Activated effector memory CD4-positive, alpha-beta T cell treated with Interleukin-2 at 50 U/mL for 16 hours (primary cell): ENCODE data around the gene ACVR1B.
A peak's percentile ranks its signal among the peaks of the same experiment; 100 is the strongest.

Source experiments
- DNase-seq: peaks from one replicate; pipeline ENCODE4 v3.0.0-alpha.2; 2020

The ACVR1B gene

DNA sequence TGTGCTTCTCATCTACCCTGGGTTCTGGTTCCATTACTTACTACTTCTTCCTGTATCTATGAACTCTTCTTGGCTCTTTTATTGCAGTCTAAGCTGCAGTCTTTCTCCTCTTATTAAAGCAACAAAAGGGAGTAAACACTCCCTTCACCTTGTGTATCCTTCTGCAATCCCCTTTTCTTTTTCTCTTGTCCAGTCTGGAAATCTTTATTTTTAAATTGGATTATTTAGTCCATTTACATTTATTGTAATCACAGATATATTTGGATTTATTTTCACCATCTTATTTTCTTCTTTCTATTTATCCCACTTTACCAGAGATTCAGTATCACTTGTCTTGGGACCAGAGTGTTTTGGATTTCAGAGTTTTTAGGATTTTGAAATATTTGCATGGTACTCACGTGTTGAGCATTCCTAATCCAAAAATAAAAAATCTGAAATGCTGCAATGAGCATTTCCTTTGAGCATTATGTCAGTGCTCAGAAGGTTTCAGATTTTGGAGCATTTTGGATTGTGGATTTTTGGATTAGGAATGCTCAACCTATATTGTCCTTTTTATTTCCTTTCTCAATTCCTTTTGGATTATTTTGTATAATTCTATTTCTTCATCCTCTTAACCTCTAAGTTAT, 6.8 kb upstream of the ACVR1B start:
- no peak for DNase-seq

DNA sequence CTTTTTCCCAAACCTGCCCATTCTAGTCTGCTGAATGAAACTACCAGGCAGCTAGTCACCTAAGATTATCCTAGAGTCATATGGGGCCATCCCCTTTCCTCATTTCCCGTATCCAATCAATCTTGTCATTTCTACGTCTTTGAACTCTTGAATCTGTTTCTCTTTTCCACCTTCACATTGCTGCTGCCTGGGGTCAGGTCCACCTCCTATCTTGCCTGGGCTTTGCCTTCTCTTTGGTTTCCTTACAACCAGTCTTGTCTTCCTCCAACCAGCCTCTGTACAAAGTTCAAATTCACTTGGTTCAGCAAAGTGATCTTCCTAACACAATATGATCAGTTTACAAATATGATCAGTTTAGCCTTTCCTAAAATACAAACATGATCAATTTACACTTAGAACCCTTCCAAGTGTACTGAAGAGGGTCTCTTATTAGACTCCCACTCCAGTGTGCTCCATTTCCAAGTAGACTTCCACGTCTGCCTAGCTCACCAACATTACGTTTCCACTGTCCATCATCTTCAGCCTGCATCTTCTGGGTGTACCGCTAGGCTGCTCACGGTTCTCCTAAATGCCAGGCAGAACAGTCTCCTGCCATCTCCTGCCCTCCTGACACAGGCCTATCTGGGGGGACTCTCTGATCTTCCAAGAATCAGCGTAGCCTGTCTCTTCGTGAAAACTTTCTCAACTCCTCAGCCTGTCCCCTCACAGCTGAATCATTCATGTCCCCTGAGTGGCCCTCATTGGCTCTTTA, 4.1 kb upstream of the ACVR1B start:
- DNase-seq = no peak

DNA sequence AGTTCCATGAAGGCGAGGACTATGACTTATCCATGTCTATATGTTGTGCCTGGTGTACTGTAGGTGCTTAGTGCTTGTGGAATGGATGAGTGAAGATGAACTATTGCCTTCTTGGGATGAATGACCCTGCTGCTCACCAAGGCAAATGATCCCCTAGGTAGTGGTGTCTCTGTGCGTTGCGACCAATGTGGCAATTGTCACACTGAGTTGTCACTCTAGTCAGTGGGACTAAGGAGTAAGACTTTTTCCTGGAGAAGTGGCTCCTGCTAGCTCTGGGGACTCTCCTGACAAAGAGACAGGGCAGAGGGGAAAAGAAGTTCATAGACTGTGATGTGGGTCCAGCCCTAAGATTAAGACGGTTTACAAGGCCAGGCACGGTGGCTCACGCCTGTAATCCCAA, 3.4 kb upstream of the ACVR1B start:
- no peak for DNase-seq

DNA sequence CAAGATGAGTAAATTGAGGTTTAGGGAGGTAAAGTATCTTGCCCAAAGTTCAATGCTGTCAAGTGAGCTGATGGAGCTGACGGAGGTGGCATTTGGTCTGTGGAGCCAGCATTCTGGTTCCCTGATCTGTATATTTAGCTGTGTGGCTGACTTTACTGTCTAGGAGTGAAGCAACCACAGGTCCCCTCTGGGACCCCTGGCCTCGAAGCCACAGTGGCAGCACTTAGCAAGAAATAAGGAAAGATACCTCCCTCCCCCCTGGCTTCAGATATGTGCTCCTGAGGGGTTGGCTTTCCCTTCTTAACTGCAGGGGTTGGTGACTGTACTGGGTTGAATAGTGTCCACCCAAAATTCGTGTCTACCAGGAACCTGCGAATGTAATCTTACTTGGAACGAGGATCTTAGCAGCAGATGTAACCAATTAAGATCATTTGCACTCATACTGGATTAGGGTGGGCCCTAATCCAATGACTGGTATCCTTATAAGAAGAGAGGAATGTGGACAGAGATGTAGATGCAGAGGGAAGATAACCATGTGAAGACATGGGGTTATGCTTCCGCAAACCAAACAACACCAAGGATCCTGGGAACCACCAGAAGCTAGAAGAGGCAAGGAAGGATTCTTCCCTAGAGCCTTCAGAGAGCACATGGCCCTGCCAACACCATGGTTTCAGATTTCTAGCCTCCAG, 2.0 kb upstream of the ACVR1B start:
- no peak for DNase-seq

DNA sequence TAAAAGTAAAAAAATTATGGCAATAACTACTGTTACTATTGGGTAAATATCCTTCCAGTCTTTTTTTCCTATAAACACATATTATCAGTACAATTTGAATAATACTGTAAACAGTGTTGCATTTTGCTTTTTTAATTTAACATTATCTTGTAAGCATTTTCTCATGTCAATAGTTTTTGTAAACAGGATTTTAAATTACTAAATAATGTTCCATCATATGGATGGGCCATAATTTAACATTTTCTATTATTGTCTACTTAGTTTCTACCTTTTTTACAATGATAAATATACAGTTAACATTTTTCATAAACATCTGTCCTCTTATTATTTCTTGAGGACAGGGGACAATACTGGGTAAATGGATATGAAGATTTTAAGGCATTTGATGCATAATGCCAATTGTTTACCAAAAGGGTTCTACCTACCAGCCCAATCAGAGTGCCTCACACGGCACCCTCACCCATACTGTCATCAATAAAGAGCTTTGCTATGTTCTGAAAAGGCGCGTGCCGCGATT, 759 bp upstream of the ACVR1B start:
- DNase-seq = no peak

DNA sequence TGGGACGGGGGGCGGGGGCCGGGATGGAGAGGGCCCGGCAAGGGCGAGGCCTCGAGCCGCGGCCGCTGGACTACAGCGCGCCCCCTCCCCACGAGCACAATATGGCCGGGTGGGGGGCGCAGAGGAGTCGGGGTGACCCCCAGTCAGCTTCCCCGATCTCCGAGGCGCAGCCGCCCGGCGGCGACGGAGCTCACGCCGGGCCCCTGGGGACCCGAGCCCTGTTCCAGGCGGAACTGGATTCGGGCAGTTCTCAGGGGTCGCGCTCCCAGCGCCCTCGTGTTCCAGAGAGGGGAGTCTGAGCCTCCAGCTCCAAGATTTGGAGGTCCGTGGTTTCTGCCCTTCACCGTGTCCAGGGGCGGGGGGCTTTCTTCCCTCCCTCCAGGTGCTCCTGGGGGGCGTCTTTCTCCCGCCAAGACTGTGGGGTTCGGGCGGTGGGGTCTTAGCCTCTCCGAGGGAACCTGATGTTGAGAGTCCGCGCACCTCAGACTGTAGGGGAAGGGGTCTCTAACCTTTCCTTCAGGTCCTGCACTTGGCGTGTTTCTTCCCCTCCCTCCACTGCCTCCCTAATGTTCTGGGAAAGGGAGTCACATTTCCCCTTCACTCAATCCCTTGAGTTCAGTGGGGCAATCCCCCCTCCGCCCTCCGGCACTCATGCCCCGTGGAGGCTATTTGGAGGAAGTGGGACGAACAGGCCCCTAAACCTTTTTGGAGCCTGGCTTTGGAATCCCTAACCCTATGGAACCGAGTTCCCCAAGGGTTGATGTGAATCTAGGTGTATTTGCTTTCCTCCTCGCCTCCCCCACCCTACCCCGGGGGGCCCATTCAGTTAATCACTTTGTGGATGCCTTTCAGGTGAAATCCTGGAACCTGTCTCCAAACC, 584 bp downstream of the ACVR1B start:
- DNase-seq = no peak

DNA sequence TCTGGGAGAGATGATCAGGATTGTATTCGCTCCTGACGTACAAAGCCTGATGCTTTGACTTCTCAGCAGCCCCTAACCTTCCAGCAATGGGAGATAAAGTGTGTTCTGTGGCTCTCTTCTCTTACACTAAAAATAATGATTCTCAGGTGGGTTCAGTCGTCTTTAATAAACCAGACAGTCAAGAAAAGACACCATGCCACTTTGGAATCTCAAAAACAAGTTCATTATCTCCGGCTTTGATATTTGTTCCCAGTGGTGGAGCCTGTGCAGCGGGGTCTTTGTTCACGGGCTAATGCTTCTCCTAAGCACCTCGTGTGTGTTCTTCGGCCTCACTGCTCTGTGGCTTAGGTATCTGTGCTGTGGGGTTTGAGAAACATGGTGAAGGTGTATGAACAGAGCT, 1.6 kb downstream of the ACVR1B start:
- no peak for DNase-seq

DNA sequence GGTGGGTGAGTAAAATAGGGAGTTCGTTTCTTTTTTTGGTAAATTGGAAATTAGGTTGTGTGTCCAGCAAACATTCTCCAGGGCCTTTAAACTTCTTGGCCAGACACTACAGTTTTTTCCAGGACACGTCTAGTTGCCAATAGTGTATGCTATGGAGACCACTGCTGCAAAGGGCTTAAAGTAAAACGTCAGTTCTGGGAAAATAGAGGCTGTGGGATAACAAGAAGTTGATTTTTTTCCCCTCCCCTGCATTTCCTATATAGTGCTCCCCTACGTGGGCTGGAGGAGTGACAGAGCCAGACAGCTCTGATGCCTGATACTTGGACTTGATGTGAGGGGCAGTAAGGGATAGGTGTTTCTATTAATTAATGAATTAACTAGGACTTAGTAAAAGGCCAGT, 2.4 kb downstream of the ACVR1B start:
- DNase-seq = no peak

DNA sequence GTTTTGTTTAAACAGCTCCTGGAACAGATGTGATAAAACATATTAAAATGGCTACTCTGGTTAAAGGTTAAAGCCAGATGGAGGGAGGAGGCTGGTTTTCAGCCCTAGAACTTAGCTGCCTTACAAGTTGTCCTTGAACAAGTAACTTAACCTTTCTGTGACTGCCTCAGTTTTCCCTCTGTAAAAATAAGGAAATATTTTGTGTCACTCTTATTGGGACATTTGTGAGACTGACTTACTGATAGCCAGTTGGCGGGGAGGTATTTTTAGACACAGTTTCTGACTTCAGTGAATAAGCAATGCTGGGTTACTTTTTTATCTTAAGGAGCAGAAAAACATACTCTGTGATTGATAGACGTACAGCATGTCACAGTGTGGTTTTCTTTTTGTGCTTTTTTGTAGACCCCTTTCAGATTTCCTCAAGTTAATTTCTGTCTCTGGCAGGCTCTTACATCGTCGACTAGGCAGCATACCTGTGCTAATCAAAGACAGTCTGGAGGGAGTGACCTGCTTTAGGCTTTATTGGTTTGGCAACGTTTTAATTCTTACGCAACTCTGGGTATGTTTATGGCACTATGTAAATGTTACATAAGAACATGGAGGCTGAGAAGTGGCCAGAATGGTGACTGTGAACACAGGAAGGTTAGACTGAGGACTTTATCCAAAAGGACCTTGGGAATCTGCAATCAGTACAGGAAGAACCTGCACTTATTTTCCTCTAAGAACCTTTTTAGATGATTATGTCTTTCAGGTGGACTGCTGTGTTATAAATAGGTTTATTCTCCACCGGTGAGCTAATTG, 3.3 kb downstream of the ACVR1B start:
- no peak for DNase-seq

DNA sequence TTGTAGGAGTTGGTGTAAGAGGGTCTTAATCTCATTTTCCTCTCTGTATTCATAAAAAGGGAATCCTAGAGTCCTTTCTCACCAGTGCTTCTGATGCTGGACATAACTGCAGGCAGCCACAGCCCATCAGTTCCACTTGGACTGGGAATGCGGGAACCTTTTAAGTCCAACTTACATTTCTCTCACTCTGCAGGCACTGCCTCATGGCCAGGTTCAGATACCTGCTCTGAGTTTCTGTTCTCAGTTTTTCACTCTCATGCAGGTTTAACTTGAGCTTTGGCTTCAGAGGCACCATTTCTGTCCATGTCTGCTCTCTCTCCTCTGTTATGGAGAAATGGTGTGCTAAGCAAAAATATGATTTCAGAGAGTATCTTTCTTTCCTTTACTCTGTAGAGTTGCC, 4.2 kb downstream of the ACVR1B start:
- no peak for DNase-seq

DNA sequence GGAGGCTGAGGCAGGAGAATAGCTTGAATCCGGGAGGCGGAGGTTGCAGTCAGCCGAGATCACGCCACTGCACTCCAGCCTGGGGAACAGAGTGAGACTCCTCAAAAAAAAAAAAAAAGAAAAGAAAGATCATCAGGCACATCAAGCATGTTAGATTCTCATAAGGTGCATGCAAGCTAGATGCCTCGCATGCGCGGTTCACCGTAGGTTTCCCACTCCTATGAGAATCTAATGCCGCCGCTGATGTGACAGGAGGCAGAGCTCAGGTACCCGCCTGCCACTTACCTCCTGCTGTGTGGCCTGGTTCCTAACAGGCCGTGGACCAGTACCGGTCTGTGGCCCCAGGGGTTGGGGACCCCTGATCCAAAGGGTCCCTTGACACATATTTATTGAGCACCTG, 7.0 kb downstream of the ACVR1B start:
- DNase-seq = no peak

DNA sequence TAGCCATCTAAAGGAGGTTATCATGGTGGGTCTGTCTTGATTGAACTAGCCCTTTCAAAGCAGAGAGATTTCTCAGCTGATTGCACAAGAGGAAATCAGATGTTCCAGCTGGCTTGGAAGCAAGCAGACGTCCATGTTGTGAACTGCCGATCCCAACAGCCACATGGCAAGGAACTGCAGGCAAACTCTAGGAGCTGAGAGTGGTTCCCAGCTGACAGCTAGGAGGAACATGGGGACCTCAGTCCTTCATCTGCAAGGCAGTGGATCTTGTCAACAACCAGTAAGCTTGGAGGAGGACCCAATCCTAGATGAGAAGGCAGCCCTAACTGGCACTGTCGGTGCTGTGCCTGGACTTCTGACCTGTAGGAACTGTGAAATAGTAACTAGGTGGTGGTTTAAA, 7.7 kb downstream of the ACVR1B start:
- no peak for DNase-seq

DNA sequence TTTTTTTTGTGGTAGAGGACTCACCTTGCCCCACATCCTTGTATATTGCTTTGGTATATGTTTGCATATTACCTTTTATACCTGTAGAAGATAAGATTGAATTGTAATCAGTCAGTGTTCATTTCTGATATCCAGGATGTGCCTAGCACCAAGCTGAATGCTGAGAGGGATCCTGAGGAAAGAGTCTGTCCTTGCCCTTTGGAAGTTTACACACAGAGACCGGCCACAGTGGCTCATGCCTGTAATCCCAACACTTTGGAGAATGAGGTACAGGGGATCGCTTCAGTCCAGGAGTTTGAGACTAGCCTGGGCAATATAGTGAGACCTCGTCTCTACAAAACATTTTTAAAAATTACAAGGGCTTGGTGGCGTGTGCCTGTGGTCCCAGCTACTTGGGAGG, 8.4 kb downstream of the ACVR1B start:
- DNase-seq = no peak

DNA sequence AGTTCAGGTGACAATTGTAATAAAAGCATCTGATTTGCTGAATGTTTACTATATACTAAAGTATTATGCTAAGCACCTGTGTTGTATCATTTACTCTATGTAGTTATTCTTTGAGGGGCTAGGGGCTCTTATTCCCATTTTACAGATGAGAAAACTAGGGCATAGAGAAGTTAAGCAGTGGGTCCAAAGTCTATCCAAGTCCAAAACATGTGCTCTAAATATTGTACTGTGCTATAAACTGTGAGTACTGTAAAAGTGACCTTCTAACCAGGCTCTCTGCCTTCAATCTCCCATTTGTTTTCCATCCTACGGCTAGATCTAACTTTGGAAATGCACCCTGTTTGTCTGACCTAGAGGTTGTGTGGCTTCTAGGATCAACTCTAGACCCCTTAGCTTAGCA, 9.0 kb downstream of the ACVR1B start:
- no peak for DNase-seq

DNA sequence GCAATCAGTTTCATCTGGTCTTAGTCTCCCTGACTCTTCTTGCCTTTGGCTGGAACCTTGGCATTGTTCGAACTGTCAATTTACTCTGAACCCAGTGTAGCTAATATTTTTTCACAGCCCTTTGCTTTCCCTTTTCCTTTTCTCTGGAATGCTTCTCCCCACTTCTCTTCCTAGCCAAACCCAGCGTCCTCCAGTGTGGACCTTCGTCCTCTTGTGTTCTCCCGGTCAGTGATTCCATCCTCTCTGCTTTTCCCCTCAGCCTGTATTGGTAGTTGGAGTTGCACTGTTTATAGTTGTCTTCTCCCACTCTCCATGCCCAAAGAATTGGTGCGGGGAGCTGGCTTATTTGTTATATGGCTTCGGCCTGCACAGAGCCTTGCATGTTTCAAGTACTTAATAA, 9.4 kb downstream of the ACVR1B start:
- DNase-seq = no peak

DNA sequence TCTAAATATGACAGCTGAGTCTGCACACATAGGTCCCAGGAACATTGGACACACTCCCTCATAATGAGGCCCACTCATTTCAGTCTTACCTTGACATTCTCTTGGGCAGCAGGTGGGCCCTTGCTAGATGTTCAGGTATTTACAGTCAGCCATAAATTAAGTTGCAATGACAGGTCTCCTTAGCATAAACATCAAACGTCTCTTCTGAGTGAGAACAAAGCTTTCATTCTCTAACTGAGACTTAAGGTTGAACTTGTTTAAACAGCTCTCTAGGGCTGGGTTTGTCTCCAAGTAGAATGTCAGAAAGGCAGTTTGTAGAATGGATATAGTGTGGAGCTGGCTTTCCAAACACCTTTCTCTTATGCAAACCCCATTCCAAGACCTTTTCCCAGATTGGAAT, 10.3 kb downstream of the ACVR1B start:
- DNase-seq = no peak

DNA sequence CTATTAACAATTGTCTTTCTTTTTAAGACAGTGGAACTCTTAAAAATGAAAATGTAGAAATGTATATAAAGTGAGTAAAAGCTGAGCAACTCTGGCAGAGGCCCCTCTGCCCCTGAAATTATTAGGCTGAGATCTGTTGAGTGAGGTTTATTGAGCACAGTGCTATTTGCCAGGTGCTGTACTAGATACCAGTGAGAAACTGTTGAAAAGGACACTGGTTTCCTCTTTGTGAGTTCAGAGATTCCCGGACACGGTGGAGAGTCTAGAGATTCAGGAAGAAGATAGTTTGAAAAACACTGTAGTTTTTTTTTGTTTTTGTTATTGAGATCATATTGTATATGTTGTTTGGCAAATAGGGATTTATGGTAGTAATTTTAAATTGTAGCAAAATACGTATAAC, 11.2 kb downstream of the ACVR1B start:
- no peak for DNase-seq

DNA sequence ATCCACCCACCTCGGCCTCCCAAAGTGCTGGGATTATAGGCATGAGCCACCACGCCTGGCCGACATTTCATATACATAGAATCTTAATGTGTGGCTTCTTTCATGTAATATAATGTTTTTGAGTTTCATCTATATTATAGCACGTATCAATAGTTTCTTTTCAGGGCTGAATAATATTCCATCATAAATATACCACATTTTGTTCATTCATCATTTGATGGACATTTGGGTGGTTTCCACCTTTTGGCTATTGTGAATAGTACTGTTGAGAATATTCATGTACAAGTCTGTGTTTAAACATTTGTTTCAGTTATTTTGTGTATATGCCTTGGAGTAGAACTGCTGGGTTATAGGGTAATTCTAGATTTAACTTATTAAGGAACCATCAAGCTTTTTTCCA, 12.0 kb downstream of the ACVR1B start:
- no peak for DNase-seq

DNA sequence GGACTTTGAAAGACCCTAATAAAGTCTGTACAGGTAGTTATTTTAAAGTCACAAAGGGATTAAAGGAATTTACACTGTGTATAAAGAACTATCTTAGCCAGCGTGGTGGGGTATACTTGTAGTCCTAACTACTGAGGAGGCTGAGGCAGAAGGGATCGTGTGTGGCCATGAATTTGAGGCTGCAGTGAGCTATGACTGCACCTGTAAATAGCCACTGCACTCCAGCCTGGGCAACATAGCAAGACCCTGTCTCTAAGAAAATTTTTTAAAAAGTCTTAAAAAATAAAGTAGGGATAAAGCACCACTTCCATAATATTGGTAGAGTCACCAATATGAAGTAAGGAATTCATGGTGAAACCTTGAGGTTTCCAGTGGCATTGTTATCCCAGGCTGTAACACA, 18.1 kb downstream of the ACVR1B start:
- DNase-seq = no peak

DNA sequence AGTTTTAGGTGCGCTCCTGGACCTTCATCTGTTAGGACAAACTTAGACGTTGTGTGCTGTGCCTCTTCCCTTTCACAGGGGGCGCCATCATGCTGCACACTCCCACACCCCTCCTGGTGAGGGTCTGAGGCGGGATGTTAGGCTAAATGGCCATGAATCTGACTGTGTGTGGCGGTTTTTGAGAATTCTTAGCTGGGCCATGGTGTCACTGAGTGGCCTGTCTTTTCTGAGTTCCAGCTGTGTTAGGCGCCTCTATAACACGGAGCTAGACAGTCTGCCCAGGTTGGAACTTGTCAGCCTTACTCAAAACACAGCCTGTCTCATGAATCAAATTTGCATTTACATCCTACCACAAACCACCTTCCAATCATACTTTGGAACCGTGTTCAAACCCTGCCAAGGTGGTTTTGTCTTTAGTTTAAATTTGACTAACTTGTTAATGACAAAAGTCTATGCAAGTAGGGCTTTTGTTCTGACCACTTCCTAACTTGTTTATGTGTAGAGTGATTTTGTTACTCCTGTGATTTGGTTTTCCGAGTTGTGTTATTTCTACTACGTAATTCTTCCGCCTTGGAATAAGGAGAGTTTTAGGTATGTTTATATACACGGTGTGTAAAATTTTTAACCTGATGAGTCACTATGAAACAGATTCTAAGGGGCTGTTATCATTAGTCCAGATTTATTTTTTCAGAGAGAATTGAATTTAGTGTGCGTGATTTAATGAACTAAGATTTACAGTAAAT, 19.6 kb downstream of the ACVR1B start:
- peak; percentile 10 for DNase-seq

DNA sequence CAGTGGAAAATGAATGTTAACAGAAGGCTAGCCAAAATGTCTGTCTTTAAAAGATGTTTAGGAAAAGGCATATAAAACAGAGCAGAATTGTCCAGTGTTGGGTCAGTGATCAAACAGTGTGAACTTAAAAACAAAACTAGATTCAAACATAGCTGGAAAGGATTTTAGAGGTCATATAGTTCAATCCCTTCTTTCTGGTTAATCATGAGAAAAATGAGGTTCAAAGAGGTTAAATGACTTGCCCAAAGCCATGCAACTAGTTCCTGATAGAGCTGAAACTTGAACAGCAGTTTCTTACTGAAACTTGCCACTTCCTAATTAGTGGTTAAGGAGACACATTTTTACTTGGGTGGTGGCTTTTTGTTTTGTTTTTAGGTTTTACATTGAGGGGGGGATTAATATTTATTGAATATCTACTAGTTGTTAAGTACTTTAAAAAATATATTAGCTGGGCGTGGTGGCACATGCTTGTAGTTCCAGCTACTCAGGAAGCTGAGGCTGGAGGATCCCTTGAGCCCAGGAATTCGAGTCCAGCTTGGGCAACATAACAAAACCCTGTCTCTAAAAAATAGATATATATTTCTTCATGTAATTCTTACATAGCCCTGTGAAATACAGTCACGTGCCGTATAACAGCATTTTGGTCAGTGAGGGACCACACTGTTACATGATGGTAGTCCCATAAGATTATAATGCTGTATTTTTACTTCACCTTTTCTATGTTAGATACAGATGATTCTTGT, 20.4 kb downstream of the ACVR1B start:
- no peak for DNase-seq
